Measurements from ENCODE around the gene FOXP2.

DNA sequence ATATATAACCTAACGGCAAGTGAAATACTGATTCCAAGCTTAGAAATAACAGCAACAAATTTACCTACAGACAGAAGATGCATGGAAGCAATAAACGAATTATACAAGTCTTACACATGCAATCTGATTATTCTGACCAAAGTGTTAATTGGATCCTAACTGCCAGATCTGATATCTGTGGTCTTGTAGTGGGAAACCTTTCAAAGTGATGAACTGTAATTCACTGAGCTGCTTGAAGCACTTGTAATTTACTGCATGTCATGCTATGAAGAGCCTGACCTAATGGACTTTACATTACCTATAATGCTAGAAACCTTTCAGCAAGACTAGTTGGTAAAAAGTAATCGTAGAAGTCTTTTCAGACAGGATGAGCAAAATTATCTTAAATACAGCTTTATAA lies 205.6 kb downstream of the FOXP2 start:
- TF ChIP-seq POLR2A (IDR thresholded peaks at IDR 0.05; ENCODE audit: low read depth, low read length) (no peak), POLR2AphosphoS5 (IDR thresholded peaks at IDR 0.05; ENCODE audit: low read depth, low read length) (no peak), TAF1 (IDR thresholded peaks at IDR 0.05; ENCODE audit: low read depth, low read length) (no peak), SPI1 (IDR thresholded peaks at IDR 0.05; ENCODE audit: low read depth, low read length) (no peak), POU2F2 (IDR thresholded peaks at IDR 0.05; ENCODE audit: low read depth, low read length) (no peak)

Measured in GM12891 (cell line).